Measurements from ENCODE around the gene ARHGEF9. TPM values are rescaled to one million over a fixed set of nuclear protein-coding genes. Genes with fewer than 3 reads are reported as not detected.

Gene ARHGEF9
- total and polyA plus RNA-seq, 10 of the 15 experiments (the other 5 are each of a cell fraction or from before 2014, with no cell fraction given): 3.2 to 25.2 (median 14.3) TPM

GRCh38 chrX:63738696-63739095, 46.3 kb downstream of the ARHGEF9 start:
- SMC1A ChIA-PET (ENCODE audit: uncharacterized antibody, unreplicated experiment): interaction anchor here (1.3 kb wide), 1 partner anchor 20 kb away, joined by 3 read pairs; no protein-coding TSS in a partner anchor
- BruUV-seq (replicated peaks): no TSS peak
- no peak overlapping the region for H3K27ac ChIP-seq (ENCODE audit: control insufficient read depth, insufficient read depth)
- CTCF ChIA-PET: interaction anchor here (1.4 kb wide), 1 partner anchor 12 kb away, joined by 3 read pairs; no protein-coding TSS in a partner anchor
- H3K36me3 ChIP-seq (ENCODE audit: control insufficient read depth in 2 of 2, insufficient read depth in 2 of 2, low read length in 1 of 2): no peaks in the 10 kb centered on the region
- H3K9me3 ChIP-seq (replicated peaks; ENCODE audit: control insufficient read depth, insufficient read depth, low read length): no peaks in the 10 kb centered on the region
- no peak overlapping the region for H3K9ac ChIP-seq (ENCODE audit: control insufficient read depth, insufficient read depth, low read length)
- intact Hi-C loops (cut with micrococcal nuclease; ENCODE audit: unreplicated experiment): no loop called here
- H4K20me1 ChIP-seq (ENCODE audit: control insufficient read depth, insufficient read depth): no peaks in the 10 kb centered on the region
- in situ Hi-C loops (cut with MboI): no loop called here
- FAIRE-seq (no peak), ATAC-seq (no peak), DNase-seq (ENCODE audit: low read depth, low spot score) (no peak)
- H3K79me2 ChIP-seq (ENCODE audit: control insufficient read depth, insufficient read depth, low read length): no peaks in the 10 kb centered on the region
- H3K4me2 ChIP-seq (ENCODE audit: control insufficient read depth, insufficient read depth): no peak overlapping the region
- H3K27me3 ChIP-seq (replicated peaks in 1 of 2; ENCODE audit: control insufficient read depth in 2 of 2, insufficient read depth in 2 of 2, low read length in 1 of 2): no peaks in the 10 kb centered on the region
- RAD21 ChIA-PET (ENCODE audit: unreplicated experiment): no interaction called here
- TF ChIP-seq EED (IDR thresholded peaks at IDR 0.05; ENCODE audit: low read depth) (0 out of 2 replicates have a peak, but pooled peaks have one; percentile 44), PAX8 (IDR thresholded peaks at IDR 0.05) (no peak), RUNX3 (IDR thresholded peaks at IDR 0.05; ENCODE audit: low read length) (peak; percentile 85), NFIC (IDR thresholded peaks at IDR 0.05; ENCODE audit: low read depth, low read length) (peak; percentile 61; the same call in 1 of the 2 replicates)
- no peak overlapping the region for H3K4me3 ChIP-seq
- POLR2A ChIA-PET: no interaction called here
- no peak overlapping the region for H2AFZ ChIP-seq (ENCODE audit: control insufficient read depth, low read depth, low read length)
- H3K4me1 ChIP-seq (ENCODE audit: control insufficient read depth, insufficient read depth, low read length): peaks cover 12% of the 10 kb centered on the region
- WGBS (ENCODE audit: insufficient coverage, insufficient replicate concordance, low lambda C conversion rate, missing lambda C conversion rate): 0% methylated on average over 1 of the region's 1 CpG

GRCh38 chrX:63737131-63737921, 47.7 kb downstream of the ARHGEF9 start:
- FAIRE-seq (no peak), DNase-seq (ENCODE audit: low read depth, low spot score) (no peak), ATAC-seq (no peak)
- CTCF ChIA-PET: interaction anchor here (0.7 to 1.4 kb wide), 2 partner anchors 13 to 1986 kb away, joined by 3 read pairs; no protein-coding TSS in a partner anchor
- Histone ChIP-seq H2AFZ (ENCODE audit: control insufficient read depth, low read depth, low read length) (no peak overlapping the region), H3K4me2 (ENCODE audit: control insufficient read depth, insufficient read depth) (no peak overlapping the region), H3K36me3 (ENCODE audit: control insufficient read depth in 2 of 2, insufficient read depth in 2 of 2, low read length in 1 of 2) (no peaks in the 10 kb centered on the region), H3K27ac (ENCODE audit: control insufficient read depth, insufficient read depth) (no peak overlapping the region), H3K4me1 (ENCODE audit: control insufficient read depth, insufficient read depth, low read length) (peaks cover 12% of the 10 kb centered on the region), H3K9me3 (replicated peaks; ENCODE audit: control insufficient read depth, insufficient read depth, low read length) (no peaks in the 10 kb centered on the region), H3K79me2 (ENCODE audit: control insufficient read depth, insufficient read depth, low read length) (no peaks in the 10 kb centered on the region), H3K9ac (ENCODE audit: control insufficient read depth, insufficient read depth, low read length) (no peak overlapping the region), H3K27me3 (replicated peaks in 1 of 2; ENCODE audit: control insufficient read depth in 2 of 2, insufficient read depth in 2 of 2, low read length in 1 of 2) (no peaks in the 10 kb centered on the region), H4K20me1 (ENCODE audit: control insufficient read depth, insufficient read depth) (no peaks in the 10 kb centered on the region), H3K4me3 (no peak overlapping the region)
- SMC1A ChIA-PET (ENCODE audit: uncharacterized antibody, unreplicated experiment): no interaction called here
- WGBS (ENCODE audit: insufficient coverage, insufficient replicate concordance, low lambda C conversion rate, missing lambda C conversion rate): 52% methylated on average over 3 of the region's 3 CpGs
- POLR2A ChIA-PET: no interaction called here
- RAD21 ChIA-PET (ENCODE audit: unreplicated experiment): no interaction called here
- in situ Hi-C loops (cut with MboI): no loop called here
- intact Hi-C loops (cut with micrococcal nuclease; ENCODE audit: unreplicated experiment): no loop called here
- BruUV-seq (replicated peaks): no TSS peak
- TF ChIP-seq SKIL (IDR thresholded peaks at IDR 0.05; ENCODE audit: low read depth, poor library complexity, severe bottlenecking): no peak
